ENCODE data around the gene MYCN. TPM values are rescaled to one million over a fixed set of nuclear protein-coding genes. Genes with fewer than 3 reads are reported as not detected.

MYCN gene
- polyA plus RNA-seq, 1 donor: 5.5 TPM

DNA sequence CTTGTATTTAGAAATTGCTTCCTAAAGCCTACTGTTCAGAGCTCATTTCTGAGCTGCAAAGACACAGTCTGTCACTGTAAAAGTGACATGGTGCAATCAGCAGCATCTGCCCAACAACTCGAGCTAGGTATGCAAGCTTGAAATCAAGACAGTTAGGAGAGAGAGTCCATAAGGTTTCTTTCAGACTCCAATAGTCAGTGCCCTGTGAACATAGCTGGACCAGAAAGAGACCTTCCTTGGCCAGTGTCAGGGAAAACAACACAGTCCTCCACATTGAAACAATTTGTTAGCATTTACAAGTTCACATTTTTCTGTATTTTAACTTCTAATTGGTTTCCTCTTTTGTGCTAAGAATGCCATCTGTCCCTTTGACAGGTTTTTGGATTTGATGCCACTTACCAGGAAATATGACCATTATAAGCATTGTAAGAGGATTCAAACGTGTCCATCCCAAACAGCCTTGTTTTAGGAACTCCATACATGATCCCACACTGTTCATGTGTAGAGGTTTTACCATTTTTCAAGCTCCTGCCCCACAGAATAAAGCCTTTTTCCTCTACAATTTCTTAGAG lies 8.9 kb upstream of the MYCN start:
- no peak for DNase-seq (ENCODE audit: low read depth)

DNA sequence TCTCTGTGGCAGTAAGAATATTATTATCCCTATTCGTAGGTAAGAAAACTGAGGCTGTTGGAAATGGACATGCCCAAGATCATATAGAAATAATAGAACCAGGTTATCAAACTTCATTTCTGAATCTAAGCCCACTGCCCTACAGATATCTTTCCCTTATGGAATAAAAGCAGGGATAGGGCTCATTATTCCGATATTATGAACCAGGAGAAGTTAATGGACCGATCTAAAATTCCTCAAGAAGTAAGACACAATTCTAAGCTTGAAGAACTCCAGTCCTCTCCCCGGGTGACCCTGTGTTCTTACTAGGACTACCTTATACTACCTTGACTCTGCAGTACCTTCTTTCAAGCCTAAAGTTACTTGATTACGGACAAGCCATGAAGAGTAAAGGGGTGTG lies 8.4 kb upstream of the MYCN start:
- DNase-seq (ENCODE audit: low read depth): no peak

DNA sequence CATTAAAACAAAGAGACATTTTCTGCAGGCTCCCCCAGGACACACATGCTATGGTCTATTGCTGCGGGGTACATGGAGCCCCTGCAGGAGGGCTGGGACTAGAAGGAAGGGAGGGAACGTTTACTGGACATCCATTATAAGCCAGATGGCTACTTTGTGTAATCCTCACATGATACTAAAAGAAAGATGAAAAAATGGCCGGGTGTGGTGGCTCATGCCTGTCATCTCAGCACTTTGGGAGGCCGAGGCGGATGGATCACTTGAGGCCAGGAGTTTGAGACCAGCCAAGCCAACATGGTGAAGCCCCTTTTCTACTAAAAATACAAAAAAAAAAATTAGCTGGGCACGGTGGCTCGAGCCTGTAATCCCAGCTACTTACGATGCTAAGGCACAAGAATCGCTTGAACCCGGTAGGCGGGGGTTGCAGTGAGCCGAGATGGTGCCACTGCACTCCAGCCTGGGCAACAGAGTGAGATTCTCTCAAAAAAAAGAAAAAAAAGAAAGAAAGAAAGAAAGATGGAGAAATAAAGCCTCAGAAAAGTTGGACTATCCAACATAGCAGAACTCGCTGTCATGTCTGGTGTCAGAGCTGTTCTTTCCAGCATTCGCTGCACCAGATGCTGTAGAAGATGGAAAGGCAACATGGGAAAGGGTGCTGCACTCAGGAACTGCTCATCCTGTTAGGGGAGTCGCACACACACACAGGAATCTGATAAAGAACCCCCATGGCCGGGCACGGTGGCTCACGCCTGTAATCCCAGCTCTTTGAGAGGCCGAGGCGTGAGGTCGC lies 7.8 kb upstream of the MYCN start:
- DNase-seq (ENCODE audit: low read depth): no peak

DNA sequence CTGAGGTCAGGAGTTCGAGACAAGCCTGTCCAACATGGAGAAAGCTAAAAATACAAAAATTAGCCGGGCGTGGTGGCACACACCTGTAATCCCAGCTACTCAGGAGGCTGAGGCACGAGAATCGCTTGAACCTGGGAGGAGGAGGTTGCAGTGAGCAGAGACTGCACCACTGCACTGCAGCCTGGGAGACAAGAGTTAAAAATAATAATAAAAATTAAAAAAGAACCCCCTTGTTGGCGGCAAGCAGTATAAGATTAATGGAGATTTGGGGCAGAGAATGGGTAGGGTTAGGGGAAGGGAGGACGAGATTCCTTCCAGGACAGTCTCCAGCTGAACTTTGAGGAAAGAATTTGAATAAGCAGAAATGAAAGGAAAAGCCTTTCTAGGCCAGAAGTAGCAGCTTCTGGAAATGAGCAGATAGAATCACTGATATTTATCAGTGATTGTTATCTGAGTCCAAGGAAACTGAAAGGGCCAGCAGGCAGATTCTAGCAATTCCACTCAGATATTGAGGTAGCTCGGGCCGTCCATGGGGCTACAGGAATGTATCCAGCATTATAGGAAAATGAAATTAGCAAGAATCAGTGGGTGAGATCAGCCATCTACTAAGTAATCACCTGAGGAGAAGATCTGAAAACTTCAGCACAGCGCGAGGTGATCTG lies 7.0 kb upstream of the MYCN start:
- no peak for DNase-seq (ENCODE audit: low read depth)

DNA sequence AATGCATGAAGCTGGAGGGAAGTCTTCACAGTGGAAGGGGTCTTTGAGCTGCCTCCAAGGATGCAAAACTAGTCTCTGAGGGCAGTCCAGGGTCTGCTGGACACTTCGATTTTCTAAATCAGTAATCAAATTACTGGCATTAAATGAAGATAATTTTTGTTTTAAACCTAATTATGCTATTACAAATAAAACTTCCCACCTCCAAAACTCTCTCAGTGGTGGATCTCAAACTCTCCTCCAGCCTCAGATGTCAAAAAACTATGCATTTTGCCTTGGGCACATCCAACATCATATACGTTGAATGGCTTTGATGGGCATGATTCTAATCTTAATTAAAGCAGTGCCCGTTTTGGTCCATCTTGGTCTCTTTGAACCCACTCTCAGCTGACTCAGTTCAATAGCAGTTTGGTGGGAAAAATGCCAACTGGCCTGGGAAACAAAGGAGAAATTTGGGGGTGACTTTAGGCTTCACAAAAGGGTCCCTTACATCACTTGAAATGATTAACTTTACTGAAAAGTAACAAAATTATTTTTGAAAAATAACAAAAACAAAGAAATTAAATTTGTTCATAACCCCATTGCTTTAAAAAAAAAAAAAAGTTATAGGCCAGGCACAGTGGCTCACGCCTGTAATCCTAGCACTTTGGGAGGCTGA lies 5.9 kb upstream of the MYCN start:
- no peak for DNase-seq (ENCODE audit: low read depth)

DNA sequence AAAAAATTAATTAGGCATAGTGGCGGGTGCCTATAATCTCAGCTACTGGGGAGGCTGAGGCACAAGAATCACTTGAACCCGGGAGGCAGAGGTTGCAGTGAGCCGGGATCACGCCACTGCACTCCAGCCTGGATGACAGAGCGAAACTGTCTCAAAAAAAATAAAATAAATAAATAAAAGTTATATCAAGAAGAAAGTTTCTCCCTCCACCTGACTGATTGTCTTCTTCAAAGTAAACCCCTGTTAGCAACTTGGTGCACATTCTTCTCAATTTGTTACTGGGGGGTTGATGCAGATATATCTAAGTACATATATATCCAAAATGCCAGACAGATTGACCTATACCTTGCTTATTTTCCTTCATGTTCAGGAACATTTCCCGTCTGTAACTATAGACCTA lies 5.2 kb upstream of the MYCN start:
- DNase-seq (ENCODE audit: low read depth): no peak

DNA sequence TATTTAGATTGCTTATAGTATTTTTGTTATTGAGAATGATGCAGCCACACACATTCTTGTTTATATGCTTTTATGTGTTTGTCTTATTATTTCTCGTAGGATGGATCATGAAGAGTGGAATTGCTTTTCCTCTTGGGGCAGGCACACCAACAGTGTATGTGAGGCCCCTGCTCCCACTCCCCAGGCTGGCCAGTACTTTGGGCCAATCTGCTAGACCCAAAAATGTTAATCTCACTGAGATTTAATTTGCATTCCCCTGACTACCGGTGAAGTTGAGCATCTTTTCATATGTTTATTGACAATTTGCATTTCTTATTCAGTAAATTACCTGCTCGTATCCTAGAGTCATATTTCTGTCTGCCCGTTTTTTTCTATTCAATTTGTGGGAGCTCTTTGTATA lies 4.7 kb upstream of the MYCN start:
- no peak for DNase-seq (ENCODE audit: low read depth)

DNA sequence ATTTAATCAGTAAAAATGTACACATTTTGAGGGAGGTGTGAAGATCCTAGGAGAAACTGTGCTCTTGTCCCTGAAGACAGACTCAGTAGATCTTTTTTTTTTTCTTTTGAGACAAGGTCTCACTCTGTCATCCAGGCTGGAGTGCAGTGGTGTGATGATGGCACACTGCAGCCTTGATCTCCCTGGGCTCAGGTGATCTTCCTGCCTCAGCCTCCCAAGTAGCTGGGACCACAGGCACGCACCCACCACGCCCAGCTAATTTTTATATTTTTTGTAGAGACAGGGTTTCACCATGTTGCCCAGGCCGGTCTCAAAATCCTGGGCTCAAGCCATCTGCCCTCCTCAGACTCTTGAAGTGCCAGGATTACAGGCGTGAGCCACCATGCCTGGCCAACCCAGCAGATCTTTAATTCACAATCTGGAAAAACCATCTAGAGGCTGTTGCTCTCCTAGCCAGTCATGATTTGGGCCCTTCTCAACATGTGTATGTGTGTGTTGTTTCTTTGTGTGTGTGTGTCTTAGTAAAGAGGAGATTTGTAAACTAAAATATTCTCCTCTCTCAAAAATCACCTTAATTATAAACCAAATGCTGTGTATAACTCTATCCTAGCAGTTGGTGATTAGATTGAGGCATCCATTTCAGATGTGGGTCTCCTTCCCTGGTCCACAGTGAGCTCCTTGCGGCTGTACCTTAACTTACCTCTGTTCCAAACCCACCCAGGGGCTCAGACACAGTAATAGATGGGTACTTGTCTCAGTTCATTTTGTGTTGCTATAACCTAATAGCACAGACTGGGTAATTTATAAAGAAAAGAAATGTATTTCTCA lies 3.9 kb upstream of the MYCN start:
- no peak for DNase-seq (ENCODE audit: low read depth)

DNA sequence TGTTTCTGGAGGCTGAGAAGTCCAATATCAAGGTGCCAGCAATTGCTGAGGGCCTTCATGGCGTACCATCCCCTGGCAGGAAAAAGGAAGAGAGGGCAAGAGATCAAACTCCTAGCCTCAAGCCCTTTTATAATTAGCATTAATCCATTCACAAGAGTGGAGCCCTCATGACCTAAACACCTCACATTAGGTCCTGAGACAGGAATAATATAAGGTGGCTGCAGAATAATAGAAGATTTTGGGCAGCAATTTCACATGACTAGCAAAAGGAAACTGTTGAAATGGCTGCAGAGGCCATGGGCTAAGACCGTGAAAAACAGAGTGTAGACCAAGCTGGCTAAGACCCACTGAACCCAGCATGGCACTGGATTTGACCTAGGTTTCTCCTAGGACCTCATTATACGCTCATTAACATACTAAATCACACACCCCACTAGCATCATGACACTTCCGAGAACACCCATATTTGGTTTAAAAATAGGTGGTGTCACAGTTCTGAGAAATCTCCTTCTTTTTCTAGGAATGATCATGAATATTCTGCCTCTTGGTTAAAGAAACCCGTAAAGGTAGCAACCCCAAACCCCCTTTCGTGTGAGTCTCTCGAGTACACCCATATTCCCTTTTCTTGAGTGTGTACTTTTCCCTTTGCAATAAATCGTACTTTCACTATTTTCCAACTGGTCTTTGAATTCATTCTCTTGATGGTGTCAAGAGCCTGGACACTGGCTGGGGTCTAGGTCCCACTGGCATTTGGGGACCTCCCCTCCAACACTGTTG lies 3.1 kb upstream of the MYCN start:
- DNase-seq (ENCODE audit: low read depth): no peak

DNA sequence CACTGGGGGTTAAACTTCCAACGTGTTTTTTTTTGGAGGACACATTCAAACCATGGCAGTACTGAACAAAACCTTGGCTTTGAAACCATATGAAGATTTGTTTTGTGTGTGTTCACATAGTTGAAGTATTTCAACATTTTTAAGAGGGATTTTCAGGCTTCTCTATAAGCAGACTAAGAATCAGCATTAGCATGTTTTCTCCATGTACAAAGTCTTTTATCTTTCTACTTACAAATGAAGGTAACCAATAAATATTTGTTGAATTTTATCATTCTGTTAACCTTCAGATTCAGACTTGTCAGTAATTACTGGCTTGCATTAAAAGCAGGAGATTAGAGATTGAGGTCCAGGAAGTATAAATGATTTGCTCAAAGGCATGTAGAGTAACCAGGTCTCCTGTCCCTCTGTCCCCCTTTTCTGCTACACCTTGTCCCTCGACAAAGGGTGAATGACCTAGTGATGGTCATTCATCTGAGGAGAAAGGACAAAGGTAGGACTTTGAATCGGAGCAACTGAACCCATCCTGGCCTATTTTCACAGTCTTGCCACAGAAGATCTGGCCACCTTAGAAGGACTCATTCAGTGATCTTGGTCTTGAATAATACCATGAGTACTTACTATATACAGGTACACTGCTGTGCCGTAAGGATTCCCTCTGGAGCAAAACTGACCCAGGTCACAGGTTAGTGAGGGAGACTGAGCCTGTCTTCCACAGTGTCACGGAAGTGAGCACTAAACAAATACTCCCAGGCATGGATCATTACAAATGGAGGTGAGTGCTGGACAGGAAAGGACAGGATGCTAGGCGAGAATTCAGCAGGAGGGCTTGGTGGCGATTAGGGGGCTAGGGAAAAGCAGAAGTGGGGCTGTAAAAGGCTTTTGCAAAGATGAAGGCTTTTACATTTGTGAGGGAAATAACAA lies 2.2 kb upstream of the MYCN start:
- no peak for DNase-seq (ENCODE audit: low read depth)

DNA sequence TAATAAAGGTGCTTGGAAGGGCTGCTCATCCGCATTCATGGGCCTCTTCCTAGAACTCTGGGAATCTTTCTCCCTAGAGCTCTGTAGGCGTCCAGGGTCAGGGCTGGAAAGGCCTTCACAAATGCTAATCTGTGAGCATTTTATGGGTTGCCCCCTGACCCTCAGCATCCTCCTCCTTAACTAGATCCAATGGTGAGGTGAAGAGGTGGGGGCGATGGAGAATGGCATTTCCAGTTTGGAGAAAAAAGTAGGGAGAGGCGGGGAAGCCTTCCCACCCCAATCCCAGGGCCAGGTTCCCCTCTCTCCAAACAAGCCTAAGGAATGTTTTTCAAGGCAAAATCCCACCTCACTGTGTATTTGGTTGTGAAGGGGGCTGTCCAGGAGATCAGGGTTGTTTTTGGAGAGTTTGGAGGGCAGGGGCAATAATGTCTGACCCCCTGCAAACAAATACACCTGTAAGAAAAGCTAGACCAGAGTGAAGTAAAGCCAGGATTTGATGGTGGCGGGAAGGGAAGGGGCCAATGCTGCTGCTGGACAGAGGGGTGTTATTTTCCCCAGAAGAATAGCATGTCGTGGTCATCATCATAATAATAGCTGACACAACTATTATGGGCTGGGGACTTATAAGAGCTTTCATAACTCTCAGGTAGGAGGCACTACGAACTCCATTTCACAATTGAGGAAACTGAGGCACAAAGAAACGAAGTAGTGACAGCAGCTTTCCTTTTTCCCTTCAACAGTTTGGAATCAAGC lies 1.4 kb upstream of the MYCN start:
- no peak for DNase-seq (ENCODE audit: low read depth)

DNA sequence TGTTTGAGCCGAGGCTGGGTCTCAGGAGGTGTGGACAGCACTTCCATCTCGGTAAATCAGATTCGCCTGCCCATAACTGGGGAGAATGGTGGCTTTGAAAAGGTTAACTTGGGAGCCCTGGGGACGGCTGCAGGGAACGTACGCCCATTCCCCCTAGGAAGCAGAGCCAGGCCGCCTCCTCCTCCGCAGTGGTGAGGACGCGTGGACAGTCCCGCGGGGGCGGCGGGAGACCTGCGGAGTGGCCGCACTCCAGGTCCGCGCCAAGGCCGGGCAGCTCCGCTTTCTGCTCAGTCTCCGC lies 845 bp upstream of the MYCN start:
- DNase-seq (ENCODE audit: low read depth): no peak

DNA sequence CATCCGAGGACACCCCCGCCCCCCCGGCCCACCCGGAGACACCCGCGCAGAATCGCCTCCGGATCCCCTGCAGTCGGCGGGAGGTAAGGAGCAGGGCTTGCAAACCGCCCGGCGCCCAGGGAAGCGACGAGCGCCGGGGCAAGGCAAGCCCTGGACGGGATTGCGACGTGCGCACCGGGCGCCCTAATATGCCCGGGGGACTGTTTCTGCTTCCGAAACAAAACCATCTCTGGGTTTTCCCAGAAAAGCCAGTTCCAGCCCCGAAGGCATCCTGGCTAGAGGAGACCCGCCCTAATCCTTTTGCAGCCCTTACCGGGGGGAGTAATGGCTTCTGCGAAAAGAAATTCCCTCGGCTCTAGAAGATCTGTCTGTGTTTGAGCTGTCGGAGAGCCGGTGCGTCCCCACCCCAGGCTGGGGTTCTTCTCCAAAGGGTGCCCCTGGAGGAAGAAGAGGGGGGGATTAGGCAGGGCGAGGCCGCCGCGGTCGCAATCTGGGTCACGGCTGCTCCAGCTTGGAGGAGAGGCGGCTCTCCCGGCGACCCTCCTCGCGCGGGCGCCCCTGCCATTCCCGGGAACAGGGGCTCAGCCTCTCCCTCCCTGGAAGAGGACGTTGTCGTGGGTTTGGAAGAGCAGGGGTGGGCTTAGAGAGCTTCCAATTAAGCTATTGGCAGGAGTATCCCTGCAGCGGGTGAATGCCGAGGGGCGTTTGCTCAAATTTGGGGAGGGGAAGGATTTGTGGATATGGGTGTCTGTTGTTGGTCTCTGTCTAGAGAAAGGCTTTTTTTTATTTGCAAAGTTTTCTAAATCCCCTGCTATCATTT lies 521 bp downstream of the MYCN start:
- no peak for DNase-seq (ENCODE audit: low read depth)

DNA sequence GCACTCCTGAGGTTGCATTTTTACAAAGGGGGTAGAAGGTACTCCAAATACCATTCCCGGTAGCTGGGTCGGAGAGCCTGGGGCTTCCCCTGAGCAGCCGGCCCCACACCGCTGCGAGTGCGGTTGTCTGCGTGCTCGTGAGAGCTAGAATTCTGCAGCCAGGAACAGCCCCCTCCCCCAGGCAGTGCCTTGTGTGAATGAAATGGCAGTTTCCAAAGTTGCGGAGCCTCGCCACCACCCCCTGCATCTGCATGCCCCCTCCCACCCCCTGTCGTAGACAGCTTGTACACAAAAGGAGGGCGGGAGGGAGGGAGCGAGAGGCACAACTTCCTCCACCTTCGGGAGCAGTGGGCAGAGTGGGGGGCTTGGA lies 1.1 kb downstream of the MYCN start:
- no peak for DNase-seq (ENCODE audit: low read depth)

DNA sequence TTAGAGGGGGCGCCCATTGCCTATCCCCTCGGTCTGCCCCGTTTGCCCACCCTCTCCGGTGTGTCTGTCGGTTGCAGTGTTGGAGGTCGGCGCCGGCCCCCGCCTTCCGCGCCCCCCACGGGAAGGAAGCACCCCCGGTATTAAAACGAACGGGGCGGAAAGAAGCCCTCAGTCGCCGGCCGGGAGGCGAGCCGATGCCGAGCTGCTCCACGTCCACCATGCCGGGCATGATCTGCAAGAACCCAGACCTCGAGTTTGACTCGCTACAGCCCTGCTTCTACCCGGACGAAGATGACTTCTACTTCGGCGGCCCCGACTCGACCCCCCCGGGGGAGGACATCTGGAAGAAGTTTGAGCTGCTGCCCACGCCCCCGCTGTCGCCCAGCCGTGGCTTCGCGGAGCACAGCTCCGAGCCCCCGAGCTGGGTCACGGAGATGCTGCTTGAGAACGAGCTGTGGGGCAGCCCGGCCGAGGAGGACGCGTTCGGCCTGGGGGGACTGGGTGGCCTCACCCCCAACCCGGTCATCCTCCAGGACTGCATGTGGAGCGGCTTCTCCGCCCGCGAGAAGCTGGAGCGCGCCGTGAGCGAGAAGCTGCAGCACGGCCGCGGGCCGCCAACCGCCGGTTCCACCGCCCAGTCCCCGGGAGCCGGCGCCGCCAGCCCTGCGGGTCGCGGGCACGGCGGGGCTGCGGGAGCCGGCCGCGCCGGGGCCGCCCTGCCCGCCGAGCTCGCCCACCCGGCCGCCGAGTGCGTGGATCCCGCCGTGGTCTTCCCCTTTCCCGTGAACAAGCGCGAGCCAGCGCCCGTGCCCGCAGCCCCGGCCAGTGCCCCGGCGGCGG lies 1.7 kb downstream of the MYCN start:
- DNase-seq (ENCODE audit: low read depth): no peak

DNA sequence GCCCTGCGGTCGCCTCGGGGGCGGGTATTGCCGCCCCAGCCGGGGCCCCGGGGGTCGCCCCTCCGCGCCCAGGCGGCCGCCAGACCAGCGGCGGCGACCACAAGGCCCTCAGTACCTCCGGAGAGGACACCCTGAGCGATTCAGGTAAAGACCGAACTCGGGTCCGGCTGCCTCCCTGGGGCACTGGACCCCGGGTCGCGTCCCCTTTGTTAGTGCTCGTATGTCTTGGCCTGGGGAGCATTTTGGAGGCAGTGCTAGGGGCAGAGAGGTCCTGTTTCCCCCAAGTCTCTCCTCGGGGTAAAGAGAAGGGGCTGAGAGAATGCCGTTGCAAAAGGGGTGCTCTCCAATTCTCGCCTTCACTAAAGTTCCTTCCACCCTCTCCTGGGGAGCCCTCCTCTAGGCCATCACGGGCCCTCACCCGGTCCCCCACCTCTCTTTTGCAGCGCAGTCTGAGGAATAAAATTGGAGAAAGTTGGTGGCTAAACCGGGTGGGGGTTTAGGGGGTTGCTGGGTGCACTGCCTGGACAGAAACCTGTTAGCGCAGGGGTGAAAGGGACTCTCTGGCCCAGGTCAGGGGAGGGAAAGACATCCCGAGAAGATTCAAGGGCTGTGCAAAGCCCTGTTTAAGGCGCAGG lies 2.5 kb downstream of the MYCN start:
- DNase-seq (ENCODE audit: low read depth): no peak

Data from forelimb muscle (tissue), 1 donor.